HL-60 (cell line): ENCODE measurements around the gene RIPK3.

Experiments used
- GABPA ChIP-seq: IDR thresholded peaks from 2 replicates; pipeline ENCODE4 v1.6.1; 2012; ENCODE audit warnings: low read depth
- POLR2AphosphoS5 ChIP-seq: IDR thresholded peaks from 2 replicates; pipeline ENCODE4 v1.6.1; 2012; ENCODE audit warnings: low read depth
- SPI1 ChIP-seq: IDR thresholded peaks from 2 replicates; pipeline ENCODE4 v1.6.1; 2012; ENCODE audit warnings: low read depth, mild to moderate bottlenecking, borderline replicate concordance
- TF ChIP-seq, protein P1 (sequence below): IDR thresholded peaks from one replicate; pipeline ENCODE4 v1.5.1; 2011; ENCODE audit warnings: low read length, control low read depth, inconsistent platforms; ENCODE audit not compliant: insufficient read depth
- TF ChIP-seq, protein P2 (sequence below): IDR thresholded peaks from 2 replicates; pipeline ENCODE4 v1.6.1; 2012; ENCODE audit warnings: low read depth; ENCODE audit not compliant: insufficient replicate concordance

DNA sequence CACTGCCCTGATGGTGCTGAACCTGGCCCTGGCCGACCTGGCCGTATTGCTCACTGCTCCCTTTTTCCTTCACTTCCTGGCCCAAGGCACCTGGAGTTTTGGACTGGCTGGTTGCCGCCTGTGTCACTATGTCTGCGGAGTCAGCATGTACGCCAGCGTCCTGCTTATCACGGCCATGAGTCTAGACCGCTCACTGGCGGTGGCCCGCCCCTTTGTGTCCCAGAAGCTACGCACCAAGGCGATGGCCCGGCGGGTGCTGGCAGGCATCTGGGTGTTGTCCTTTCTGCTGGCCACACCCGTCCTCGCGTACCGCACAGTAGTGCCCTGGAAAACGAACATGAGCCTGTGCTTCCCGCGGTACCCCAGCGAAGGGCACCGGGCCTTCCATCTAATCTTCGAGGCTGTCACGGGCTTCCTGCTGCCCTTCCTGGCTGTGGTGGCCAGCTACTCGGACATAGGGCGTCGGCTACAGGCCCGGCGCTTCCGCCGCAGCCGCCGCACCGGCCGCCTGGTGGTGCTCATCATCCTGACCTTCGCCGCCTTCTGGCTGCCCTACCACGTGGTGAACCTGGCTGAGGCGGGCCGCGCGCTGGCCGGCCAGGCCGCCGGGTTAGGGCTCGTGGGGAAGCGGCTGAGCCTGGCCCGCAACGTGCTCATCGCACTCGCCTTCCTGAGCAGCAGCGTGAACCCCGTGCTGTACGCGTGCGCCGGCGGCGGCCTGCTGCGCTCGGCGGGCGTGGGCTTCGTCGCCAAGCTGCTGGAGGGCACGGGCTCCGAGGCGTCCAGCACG, 23.8 kb downstream of the RIPK3 start:
- TF ChIP-seq, protein P1, sequence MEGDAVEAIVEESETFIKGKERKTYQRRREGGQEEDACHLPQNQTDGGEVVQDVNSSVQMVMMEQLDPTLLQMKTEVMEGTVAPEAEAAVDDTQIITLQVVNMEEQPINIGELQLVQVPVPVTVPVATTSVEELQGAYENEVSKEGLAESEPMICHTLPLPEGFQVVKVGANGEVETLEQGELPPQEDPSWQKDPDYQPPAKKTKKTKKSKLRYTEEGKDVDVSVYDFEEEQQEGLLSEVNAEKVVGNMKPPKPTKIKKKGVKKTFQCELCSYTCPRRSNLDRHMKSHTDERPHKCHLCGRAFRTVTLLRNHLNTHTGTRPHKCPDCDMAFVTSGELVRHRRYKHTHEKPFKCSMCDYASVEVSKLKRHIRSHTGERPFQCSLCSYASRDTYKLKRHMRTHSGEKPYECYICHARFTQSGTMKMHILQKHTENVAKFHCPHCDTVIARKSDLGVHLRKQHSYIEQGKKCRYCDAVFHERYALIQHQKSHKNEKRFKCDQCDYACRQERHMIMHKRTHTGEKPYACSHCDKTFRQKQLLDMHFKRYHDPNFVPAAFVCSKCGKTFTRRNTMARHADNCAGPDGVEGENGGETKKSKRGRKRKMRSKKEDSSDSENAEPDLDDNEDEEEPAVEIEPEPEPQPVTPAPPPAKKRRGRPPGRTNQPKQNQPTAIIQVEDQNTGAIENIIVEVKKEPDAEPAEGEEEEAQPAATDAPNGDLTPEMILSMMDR: no peak
- TF ChIP-seq GABPA (no peak), POLR2AphosphoS5 (no peak; the same call in 1 of the 2 replicates), SPI1 (no peak)
- TF ChIP-seq, protein P2, sequence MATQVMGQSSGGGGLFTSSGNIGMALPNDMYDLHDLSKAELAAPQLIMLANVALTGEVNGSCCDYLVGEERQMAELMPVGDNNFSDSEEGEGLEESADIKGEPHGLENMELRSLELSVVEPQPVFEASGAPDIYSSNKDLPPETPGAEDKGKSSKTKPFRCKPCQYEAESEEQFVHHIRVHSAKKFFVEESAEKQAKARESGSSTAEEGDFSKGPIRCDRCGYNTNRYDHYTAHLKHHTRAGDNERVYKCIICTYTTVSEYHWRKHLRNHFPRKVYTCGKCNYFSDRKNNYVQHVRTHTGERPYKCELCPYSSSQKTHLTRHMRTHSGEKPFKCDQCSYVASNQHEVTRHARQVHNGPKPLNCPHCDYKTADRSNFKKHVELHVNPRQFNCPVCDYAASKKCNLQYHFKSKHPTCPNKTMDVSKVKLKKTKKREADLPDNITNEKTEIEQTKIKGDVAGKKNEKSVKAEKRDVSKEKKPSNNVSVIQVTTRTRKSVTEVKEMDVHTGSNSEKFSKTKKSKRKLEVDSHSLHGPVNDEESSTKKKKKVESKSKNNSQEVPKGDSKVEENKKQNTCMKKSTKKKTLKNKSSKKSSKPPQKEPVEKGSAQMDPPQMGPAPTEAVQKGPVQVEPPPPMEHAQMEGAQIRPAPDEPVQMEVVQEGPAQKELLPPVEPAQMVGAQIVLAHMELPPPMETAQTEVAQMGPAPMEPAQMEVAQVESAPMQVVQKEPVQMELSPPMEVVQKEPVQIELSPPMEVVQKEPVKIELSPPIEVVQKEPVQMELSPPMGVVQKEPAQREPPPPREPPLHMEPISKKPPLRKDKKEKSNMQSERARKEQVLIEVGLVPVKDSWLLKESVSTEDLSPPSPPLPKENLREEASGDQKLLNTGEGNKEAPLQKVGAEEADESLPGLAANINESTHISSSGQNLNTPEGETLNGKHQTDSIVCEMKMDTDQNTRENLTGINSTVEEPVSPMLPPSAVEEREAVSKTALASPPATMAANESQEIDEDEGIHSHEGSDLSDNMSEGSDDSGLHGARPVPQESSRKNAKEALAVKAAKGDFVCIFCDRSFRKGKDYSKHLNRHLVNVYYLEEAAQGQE: no peak
